ENCODE measurements around the gene RBM44.

Gene RBM44

GRCh38 chr2:237889811-237890210, 91.2 kb downstream of the RBM44 start:
- no peak for FAIRE-seq

Measured in colon (tissue), 2 donors.